ENCODE data around the gene CELSR1. TPM values are rescaled to one million over a fixed set of nuclear protein-coding genes. Genes with fewer than 3 reads are reported as not detected.

Gene CELSR1
- total and polyA plus RNA-seq, 2 of the 13 experiments (the other 11 are each of a cell fraction or from before 2014, with no cell fraction given) = 0.78 to 1.8 TPM

GRCh38 chr22:46453006-46453828, 84.2 kb downstream of the CELSR1 start (continued):
- TF ChIP-seq ZNF17 (CRISPR knock-in tag; IDR thresholded peaks at IDR 0.05) (no peak), SMARCE1 (IDR thresholded peaks at IDR 0.05; ENCODE audit: borderline replicate concordance) (no peak), ZFP82 (CRISPR knock-in tag; IDR thresholded peaks at IDR 0.05; ENCODE audit: borderline replicate concordance) (no peak), ERF (CRISPR knock-in tag; IDR thresholded peaks at IDR 0.05) (peak; percentile 91), ZNF430 (CRISPR knock-in tag; IDR thresholded peaks at IDR 0.05) (no peak), LRRFIP1 (CRISPR knock-in tag; conservative IDR thresholded peaks at IDR 0.05) (no peak), FOXO1 (CRISPR knock-in tag; IDR thresholded peaks at IDR 0.05) (peak; percentile 45; the same call in 1 of the 2 replicates), ZNF713 (CRISPR knock-in tag; IDR thresholded peaks at IDR 0.05) (no peak), ZNF30 (CRISPR knock-in tag; IDR thresholded peaks at IDR 0.05) (no peak), MIER3 (CRISPR knock-in tag; IDR thresholded peaks at IDR 0.05; ENCODE audit: borderline replicate concordance) (no peak), ZKSCAN8 (CRISPR knock-in tag; IDR thresholded peaks at IDR 0.05; ENCODE audit: borderline replicate concordance) (peak; percentile 80), JUNB (CRISPR knock-in tag; IDR thresholded peaks at IDR 0.05; ENCODE audit: borderline replicate concordance) (no peak), ZBTB38 (CRISPR knock-in tag; IDR thresholded peaks at IDR 0.05) (no peak), POLR2AphosphoS5 (IDR thresholded peaks at IDR 0.05; ENCODE audit: low read depth, low read length) (no peak), POGZ (CRISPR knock-in tag; IDR thresholded peaks at IDR 0.05) (peak; percentile 59), SMC3 (IDR thresholded peaks at IDR 0.05; ENCODE audit: low read length) (no peak), ZNF496 (CRISPR knock-in tag; IDR thresholded peaks at IDR 0.05; ENCODE audit: insufficient replicate concordance) (no peak), ZNF33A (CRISPR knock-in tag; IDR thresholded peaks at IDR 0.05; ENCODE audit: borderline replicate concordance) (no peak), CBFB (CRISPR knock-in tag; IDR thresholded peaks at IDR 0.05) (no peak)
- TF ChIP-seq, protein P1, sequence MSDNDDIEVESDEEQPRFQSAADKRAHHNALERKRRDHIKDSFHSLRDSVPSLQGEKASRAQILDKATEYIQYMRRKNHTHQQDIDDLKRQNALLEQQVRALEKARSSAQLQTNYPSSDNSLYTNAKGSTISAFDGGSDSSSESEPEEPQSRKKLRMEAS (IDR thresholded peaks at IDR 0.05) = no peak
- TF ChIP-seq, protein P2, sequence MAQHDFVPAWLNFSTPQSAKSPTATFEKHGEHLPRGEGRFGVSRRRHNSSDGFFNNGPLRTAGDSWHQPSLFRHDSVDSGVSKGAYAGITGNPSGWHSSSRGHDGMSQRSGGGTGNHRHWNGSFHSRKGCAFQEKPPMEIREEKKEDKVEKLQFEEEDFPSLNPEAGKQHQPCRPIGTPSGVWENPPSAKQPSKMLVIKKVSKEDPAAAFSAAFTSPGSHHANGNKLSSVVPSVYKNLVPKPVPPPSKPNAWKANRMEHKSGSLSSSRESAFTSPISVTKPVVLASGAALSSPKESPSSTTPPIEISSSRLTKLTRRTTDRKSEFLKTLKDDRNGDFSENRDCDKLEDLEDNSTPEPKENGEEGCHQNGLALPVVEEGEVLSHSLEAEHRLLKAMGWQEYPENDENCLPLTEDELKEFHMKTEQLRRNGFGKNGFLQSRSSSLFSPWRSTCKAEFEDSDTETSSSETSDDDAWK (CRISPR knock-in tag; IDR thresholded peaks at IDR 0.05) = no peak
- TF ChIP-seq, protein P3, sequence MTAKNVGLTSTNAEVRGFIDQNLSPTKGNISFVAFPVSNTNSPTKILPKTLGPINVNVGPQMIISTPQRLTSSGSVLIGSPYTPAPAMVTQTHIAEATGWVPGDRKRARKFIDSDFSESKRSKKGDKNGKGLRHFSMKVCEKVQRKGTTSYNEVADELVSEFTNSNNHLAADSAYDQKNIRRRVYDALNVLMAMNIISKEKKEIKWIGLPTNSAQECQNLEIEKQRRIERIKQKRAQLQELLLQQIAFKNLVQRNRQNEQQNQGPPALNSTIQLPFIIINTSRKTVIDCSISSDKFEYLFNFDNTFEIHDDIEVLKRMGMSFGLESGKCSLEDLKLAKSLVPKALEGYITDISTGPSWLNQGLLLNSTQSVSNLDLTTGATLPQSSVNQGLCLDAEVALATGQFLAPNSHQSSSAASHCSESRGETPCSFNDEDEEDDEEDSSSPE (CRISPR knock-in tag; IDR thresholded peaks at IDR 0.05) = no peak
- TF ChIP-seq, protein P4, sequence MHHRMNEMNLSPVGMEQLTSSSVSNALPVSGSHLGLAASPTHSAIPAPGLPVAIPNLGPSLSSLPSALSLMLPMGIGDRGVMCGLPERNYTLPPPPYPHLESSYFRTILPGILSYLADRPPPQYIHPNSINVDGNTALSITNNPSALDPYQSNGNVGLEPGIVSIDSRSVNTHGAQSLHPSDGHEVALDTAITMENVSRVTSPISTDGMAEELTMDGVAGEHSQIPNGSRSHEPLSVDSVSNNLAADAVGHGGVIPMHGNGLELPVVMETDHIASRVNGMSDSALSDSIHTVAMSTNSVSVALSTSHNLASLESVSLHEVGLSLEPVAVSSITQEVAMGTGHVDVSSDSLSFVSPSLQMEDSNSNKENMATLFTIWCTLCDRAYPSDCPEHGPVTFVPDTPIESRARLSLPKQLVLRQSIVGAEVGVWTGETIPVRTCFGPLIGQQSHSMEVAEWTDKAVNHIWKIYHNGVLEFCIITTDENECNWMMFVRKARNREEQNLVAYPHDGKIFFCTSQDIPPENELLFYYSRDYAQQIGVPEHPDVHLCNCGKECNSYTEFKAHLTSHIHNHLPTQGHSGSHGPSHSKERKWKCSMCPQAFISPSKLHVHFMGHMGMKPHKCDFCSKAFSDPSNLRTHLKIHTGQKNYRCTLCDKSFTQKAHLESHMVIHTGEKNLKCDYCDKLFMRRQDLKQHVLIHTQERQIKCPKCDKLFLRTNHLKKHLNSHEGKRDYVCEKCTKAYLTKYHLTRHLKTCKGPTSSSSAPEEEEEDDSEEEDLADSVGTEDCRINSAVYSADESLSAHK (CRISPR knock-in tag; IDR thresholded peaks at IDR 0.05; ENCODE audit: borderline replicate concordance) = no peak
